ENCODE measurements around the gene FAM114A1.

DNA sequence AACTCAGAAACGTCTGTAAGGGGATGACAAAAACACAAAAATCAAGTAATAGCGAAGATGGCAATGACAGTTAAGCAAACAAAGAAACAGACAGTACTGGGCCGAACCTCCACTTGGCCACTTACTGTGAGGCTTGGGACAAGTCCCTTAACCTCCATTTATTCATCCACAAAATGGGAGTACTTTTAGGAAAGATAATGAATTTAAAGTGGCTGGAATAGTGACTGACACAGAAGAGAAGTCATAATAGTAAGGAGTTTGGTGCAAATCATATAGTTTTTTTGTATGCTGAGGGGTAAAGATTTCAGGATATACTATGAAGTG, 9.5 kb upstream of the FAM114A1 start:
- TF ChIP-seq, protein P1, sequence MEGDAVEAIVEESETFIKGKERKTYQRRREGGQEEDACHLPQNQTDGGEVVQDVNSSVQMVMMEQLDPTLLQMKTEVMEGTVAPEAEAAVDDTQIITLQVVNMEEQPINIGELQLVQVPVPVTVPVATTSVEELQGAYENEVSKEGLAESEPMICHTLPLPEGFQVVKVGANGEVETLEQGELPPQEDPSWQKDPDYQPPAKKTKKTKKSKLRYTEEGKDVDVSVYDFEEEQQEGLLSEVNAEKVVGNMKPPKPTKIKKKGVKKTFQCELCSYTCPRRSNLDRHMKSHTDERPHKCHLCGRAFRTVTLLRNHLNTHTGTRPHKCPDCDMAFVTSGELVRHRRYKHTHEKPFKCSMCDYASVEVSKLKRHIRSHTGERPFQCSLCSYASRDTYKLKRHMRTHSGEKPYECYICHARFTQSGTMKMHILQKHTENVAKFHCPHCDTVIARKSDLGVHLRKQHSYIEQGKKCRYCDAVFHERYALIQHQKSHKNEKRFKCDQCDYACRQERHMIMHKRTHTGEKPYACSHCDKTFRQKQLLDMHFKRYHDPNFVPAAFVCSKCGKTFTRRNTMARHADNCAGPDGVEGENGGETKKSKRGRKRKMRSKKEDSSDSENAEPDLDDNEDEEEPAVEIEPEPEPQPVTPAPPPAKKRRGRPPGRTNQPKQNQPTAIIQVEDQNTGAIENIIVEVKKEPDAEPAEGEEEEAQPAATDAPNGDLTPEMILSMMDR (IDR thresholded peaks at IDR 0.05) = no peak
- TF ChIP-seq POLR2AphosphoS5 (IDR thresholded peaks at IDR 0.05; ENCODE audit: low read depth, low read length) = no peak
- TF ChIP-seq TCF7L2 (IDR thresholded peaks at IDR 0.05; ENCODE audit: low read depth, low read length) = no peak
- no peak for TF ChIP-seq SIN3A (IDR thresholded peaks at IDR 0.05; ENCODE audit: borderline replicate concordance, insufficient read depth, low read depth, low read length)
